Measurements from ENCODE around the gene BAIAP3.
"Not testable (repeated sequence)": the region's sequence is repeated elsewhere in the genome, so short reads cannot be mapped to it uniquely, and the experiment has no call there.

Gene BAIAP3

GRCh38 chr16:1328136-1328535, 5.3 kb upstream of the BAIAP3 start:
- Mint-ChIP-seq H3K4me1 (ENCODE audit: low read depth) (peaks cover 17% of the 10 kb centered on the region), H3K36me3 (ENCODE audit: low read depth) (peaks cover 27% of the 10 kb centered on the region), H3K27me3 (peaks cover 30% of the 10 kb centered on the region)
- H3K27ac Mint-ChIP-seq; H3K9me3 Mint-ChIP-seq; H3K4me3 Mint-ChIP-seq; intact Hi-C loops (cut with micrococcal nuclease): not testable (repeated sequence)

DNA sequence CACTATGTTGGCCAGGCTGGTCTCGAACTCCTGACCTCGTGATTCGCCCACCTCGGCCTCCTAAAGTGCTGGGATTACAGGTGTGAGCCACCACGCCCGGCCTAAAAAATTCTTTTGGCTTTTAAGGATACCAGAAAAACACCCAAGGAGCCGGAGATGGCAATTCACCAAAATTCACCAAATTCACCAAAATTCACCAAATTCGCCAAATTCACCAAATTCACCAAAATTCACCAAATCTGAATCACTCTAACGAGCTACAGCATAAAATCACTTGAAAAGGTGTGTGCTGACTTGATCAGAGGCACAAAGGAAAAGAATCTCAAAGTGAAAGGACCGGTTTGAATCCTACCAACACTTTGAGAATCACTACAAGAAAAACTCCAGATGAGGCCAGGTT, 4.5 kb upstream of the BAIAP3 start:
- intact Hi-C loops (cut with micrococcal nuclease); H3K9me3 Mint-ChIP-seq; H3K27ac Mint-ChIP-seq; H3K4me3 Mint-ChIP-seq: not testable (repeated sequence)
- H3K27me3 Mint-ChIP-seq: peaks cover 32% of the 10 kb centered on the region
- peaks cover 19% of the 10 kb centered on the region for H3K36me3 Mint-ChIP-seq (ENCODE audit: low read depth)
- H3K4me1 Mint-ChIP-seq (ENCODE audit: low read depth): peaks cover 17% of the 10 kb centered on the region

DNA sequence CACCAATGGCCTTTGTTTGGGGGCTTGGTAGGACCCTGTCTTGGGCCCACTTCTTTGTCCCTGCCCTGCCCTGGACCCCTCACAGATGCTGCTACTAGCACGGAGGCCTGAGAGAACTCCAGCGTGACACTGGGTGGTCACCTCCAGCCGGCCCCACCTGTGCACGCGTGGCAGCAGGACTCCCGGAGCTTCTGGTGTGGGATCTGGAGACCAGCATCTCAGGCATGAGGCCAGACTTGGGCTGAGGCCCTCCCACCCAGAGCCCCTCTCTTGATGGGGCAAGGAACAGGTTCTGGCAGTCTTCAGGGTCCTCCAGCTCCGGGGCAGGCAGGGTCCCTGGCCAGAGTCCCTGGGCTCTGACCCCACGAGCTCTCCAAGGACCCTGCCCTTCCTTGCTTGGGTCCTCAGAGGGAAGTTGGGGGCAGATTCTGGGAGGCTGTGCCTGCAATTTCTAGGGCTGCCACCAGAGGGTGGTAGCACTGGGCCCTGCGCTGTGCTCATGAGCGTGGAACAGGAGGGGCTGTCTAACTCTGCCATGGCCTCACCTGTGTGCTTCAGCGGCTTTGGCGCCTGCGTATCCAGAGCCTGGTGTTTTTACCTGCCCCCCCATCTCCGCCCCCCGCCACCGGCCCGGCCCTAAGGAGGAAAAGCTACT, 3.1 kb upstream of the BAIAP3 start:
- H3K36me3 Mint-ChIP-seq (ENCODE audit: low read depth): peaks cover 4% of the 10 kb centered on the region
- no peaks in the 10 kb centered on the region for H3K9me3 Mint-ChIP-seq
- H3K27me3 Mint-ChIP-seq: peaks cover 46% of the 10 kb centered on the region
- H3K27ac Mint-ChIP-seq: no peak overlapping the region
- intact Hi-C loops (cut with micrococcal nuclease): no loop called here
- H3K4me1 Mint-ChIP-seq (ENCODE audit: low read depth): peaks cover 22% of the 10 kb centered on the region
- H3K4me3 Mint-ChIP-seq: no peak overlapping the region

DNA sequence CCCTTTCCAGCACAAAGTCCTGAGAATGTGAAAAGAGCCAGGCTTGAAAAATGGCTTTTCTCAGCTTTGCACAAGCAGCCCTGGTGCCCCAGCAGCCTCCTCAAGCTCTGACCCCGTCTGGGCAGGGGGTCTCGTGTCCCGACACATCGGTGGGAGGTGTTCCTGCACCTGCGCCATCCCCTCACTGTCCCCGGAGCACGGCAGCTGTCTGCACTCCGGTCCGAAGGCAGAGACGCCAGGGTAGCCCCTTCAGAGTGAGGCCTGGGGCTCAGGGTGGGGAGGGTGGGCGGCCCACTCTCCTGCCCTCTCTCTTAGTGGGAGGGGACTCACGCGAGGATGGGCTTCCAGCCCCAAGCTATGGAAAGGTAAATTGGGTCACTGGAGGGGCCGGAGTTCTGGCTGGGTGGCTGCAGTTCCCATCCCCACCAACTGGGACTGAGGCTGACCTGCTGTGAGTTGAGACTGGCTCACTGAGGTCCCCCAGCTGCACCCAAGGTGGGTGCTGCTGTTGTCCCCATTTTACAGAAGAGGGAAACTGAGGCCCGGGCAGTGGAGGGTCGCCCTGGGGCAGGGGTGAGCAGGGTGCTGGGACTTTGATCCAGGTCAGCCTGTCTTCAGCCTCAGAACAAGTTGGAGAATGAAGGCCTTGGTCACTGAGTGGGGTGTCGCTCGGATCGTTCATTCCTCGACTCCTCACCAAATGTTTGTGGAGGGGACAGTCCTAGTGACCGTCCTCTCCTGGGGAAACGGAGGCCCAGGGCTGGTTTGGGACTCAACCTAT, 2.3 kb upstream of the BAIAP3 start:
- H3K4me1 Mint-ChIP-seq (ENCODE audit: low read depth): peaks cover 22% of the 10 kb centered on the region
- peak overlapping the region; percentile 26 for H3K4me3 Mint-ChIP-seq
- H3K36me3 Mint-ChIP-seq (ENCODE audit: low read depth): no peaks in the 10 kb centered on the region
- intact Hi-C loops (cut with micrococcal nuclease): no loop called here
- no peak overlapping the region for H3K27ac Mint-ChIP-seq
- no peaks in the 10 kb centered on the region for H3K9me3 Mint-ChIP-seq
- peaks cover 54% of the 10 kb centered on the region for H3K27me3 Mint-ChIP-seq

- peaks cover 62% of the 10 kb centered on the region for H3K27me3 Mint-ChIP-seq
- peak overlapping the region; percentile 52 for H3K4me3 Mint-ChIP-seq
- no peaks in the 10 kb centered on the region for H3K9me3 Mint-ChIP-seq
- H3K27ac Mint-ChIP-seq: no peak overlapping the region
- peaks cover 22% of the 10 kb centered on the region for H3K4me1 Mint-ChIP-seq (ENCODE audit: low read depth)
- intact Hi-C loops (cut with micrococcal nuclease): no loop called here
- H3K36me3 Mint-ChIP-seq (ENCODE audit: low read depth): no peaks in the 10 kb centered on the region
These were observed 1.5 kb upstream of the BAIAP3 start for GRCh38 chr16:1331712-1332617.

DNA sequence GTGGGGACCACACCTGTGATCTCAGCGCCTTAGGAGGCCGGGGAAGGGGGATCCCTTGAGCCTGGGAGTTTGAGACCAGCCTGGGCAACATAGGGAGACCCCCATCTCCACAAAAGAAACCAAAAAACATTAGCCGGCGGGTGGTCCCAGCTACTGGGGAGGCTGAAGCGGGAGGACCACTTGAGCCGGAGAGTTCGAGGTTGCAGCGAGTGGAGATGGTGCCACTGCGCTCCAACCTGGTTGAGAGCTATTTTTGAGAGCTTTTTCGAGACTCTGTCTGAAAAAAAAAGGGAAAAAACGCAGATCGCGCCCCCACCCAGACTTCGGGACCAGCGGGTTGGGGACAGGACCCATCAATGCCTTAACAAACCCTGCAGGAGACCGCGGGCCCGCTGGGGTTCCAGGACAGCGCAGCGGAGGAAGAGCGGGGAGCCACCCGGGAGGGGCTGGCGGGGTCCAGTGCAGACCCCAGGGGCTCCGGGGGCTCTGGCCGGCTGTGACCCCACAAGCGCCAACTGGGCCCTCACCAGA, 762 bp upstream of the BAIAP3 start:
- Mint-ChIP-seq H3K27ac (no peak overlapping the region), H3K4me1 (ENCODE audit: low read depth) (peaks cover 22% of the 10 kb centered on the region), H3K27me3 (peaks cover 69% of the 10 kb centered on the region), H3K9me3 (no peaks in the 10 kb centered on the region), H3K36me3 (ENCODE audit: low read depth) (no peaks in the 10 kb centered on the region), H3K4me3 (peak overlapping the region; percentile 52)
- intact Hi-C loops (cut with micrococcal nuclease): no loop called here

DNA sequence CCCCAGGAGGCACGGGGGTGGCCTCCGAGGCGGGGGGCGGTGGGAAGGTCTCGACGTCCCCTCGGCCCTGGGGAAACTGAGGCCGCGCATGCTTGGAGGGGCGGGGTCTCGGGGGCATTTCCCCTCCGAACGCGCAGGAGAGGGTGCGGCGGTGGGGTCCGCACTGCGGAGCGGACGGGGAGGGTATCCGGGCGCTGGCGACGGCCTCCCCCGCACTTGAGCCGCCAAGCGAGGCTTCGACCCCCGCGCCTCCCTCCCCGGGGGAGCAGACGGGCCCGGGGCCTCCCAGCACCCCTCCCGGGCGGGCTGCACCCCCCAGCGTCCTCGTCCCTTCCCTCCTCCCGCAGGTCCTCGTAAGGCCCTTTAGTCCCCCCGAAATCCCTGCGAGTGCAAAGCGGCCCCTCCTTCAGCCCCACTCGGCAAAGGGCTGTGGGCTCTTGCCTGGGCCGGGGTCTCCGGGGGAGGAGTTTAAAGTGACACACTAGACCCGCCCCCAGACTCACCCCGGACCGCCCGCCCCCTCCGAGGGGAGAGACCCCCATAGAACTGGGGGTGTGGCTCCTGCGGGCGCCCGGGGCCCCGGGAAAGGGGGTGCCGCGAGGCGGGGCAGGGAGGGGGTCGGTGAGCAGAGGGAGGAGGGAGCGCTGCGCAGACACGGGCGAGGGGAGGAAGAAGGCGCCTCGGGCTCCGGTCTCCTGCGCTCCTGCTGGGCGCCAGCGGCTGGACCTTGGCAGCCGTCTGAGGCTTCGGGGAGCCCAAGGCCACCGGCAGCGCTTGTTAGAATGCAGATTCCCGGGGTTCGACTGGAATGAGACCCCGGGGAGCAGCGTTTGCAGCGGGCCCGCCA, 632 bp downstream of the BAIAP3 start:
- H3K27ac Mint-ChIP-seq: no peak overlapping the region
- no peaks in the 10 kb centered on the region for H3K9me3 Mint-ChIP-seq
- no peaks in the 10 kb centered on the region for H3K36me3 Mint-ChIP-seq (ENCODE audit: low read depth)
- no peak overlapping the region for H3K4me3 Mint-ChIP-seq
- H3K4me1 Mint-ChIP-seq (ENCODE audit: low read depth): peaks cover 22% of the 10 kb centered on the region
- intact Hi-C loops (cut with micrococcal nuclease): no loop called here
- peaks cover 70% of the 10 kb centered on the region for H3K27me3 Mint-ChIP-seq

DNA sequence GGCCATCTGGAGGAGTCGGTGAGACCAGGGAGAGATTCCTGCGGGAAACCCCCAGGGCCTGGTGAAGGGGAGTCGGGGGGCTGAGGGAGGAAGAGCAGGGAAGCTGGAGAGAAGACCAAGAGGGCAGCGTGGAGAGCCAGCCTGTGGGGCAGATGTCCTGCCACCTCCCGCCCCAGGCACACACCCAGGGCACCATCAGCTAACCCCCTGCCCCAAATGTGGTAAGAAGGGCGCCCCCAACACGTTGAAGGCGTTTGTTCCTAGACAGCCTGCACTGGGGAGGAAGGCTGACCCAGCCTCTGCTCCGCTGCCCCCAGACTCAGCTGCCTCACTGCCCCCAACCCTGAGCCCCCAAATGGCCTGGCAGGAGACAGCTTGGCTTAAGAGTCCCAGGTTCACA, 1.3 kb downstream of the BAIAP3 start:
- no peaks in the 10 kb centered on the region for H3K9me3 Mint-ChIP-seq
- intact Hi-C loops (cut with micrococcal nuclease): no loop called here
- peaks cover 70% of the 10 kb centered on the region for H3K27me3 Mint-ChIP-seq
- no peak overlapping the region for H3K27ac Mint-ChIP-seq
- no peak overlapping the region for H3K4me3 Mint-ChIP-seq
- H3K36me3 Mint-ChIP-seq (ENCODE audit: low read depth): no peaks in the 10 kb centered on the region
- peaks cover 22% of the 10 kb centered on the region for H3K4me1 Mint-ChIP-seq (ENCODE audit: low read depth)

GRCh38 chr16:1335211-1335971, 1.9 kb downstream of the BAIAP3 start:
- Mint-ChIP-seq H3K27me3 (peaks cover 67% of the 10 kb centered on the region), H3K27ac (no peak overlapping the region)

GRCh38 chr16:1335996-1336395, 2.6 kb downstream of the BAIAP3 start:
- no peaks in the 10 kb centered on the region for H3K9me3 Mint-ChIP-seq
- H3K4me1 Mint-ChIP-seq (ENCODE audit: low read depth): peaks cover 22% of the 10 kb centered on the region
- no peak overlapping the region for H3K4me3 Mint-ChIP-seq
- H3K27ac Mint-ChIP-seq: no peak overlapping the region
- intact Hi-C loops (cut with micrococcal nuclease): no loop called here
- H3K36me3 Mint-ChIP-seq (ENCODE audit: low read depth): no peaks in the 10 kb centered on the region
- H3K27me3 Mint-ChIP-seq: peaks cover 64% of the 10 kb centered on the region

More at GRCh38 chr16:1335211-1335971, 1.9 kb downstream of the BAIAP3 start:
- no peak overlapping the region for H3K4me3 Mint-ChIP-seq
- intact Hi-C loops (cut with micrococcal nuclease): no loop called here
- H3K36me3 Mint-ChIP-seq (ENCODE audit: low read depth): no peaks in the 10 kb centered on the region
- no peaks in the 10 kb centered on the region for H3K9me3 Mint-ChIP-seq
- H3K4me1 Mint-ChIP-seq (ENCODE audit: low read depth): peaks cover 22% of the 10 kb centered on the region

DNA sequence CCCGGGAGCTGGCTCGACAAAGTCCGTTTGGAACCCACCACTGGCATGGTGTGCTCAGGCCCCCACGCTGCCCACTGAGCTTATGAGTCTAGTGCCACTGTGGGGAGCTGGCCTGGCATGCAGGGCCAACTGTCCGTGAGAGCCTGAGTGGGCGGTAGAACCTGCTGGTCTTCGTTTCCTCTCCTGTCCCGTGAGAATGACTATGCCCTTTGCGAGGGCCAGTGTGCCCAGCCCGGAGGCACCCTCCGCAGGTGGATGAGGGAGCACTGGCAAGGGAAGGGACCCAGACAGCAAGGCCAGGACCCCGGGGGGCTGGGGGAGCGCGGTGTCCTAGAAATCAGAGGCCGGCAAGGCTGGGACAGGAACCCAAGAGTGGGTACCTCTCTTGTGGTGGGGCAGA, 3.2 kb downstream of the BAIAP3 start:
- Mint-ChIP-seq H3K27ac (no peak overlapping the region), H3K27me3 (peaks cover 64% of the 10 kb centered on the region), H3K9me3 (no peaks in the 10 kb centered on the region), H3K36me3 (ENCODE audit: low read depth) (no peaks in the 10 kb centered on the region), H3K4me3 (no peak overlapping the region), H3K4me1 (ENCODE audit: low read depth) (peaks cover 16% of the 10 kb centered on the region)
- intact Hi-C loops (cut with micrococcal nuclease): no loop called here

- no peaks in the 10 kb centered on the region for H3K9me3 Mint-ChIP-seq
- peaks cover 13% of the 10 kb centered on the region for H3K4me1 Mint-ChIP-seq (ENCODE audit: low read depth)
- H3K4me3 Mint-ChIP-seq: no peak overlapping the region
- intact Hi-C loops (cut with micrococcal nuclease): no loop called here
- no peaks in the 10 kb centered on the region for H3K36me3 Mint-ChIP-seq (ENCODE audit: low read depth)
- H3K27me3 Mint-ChIP-seq: peaks cover 64% of the 10 kb centered on the region
- H3K27ac Mint-ChIP-seq: no peak overlapping the region
These were observed 4.0 kb downstream of the BAIAP3 start for GRCh38 chr16:1337486-1337885.
